Measurements from ENCODE around the gene CFAP251. TPM values are rescaled to one million over a fixed set of nuclear protein-coding genes. Genes with fewer than 3 reads are reported as not detected.

CFAP251 gene
- total RNA-seq, 1 donor from 2014 or later = 4.7 TPM

- no peak overlapping the region for H3K27ac ChIP-seq (ENCODE audit: low read depth, low read length)
- H3K4me1 Mint-ChIP-seq (ENCODE audit: low read depth, unreplicated experiment) = peaks cover 10% of the 10 kb centered on the region
- H3K9ac ChIP-seq (ENCODE audit: low read length) = no peak overlapping the region
- H3K4me3 ChIP-seq (ENCODE audit: insufficient read depth, low read depth, low read length) = no peak overlapping the region
- H3K27ac Mint-ChIP-seq (ENCODE audit: unreplicated experiment) = peak overlapping the region; percentile 26
- H2AFZ ChIP-seq (ENCODE audit: low read depth, low read length) = no peak overlapping the region
- H3K9me3 ChIP-seq (ENCODE audit: insufficient read depth, low read depth, low read length) = no peaks in the 10 kb centered on the region
- H3K27me3 ChIP-seq (ENCODE audit: insufficient read depth, low read length) = no peaks in the 10 kb centered on the region
- H3K4me1 ChIP-seq (ENCODE audit: insufficient read depth, low read length) = peaks cover 13% of the 10 kb centered on the region
- no peak overlapping the region for H3K4me2 ChIP-seq (ENCODE audit: low read length)
- peaks cover 3% of the 10 kb centered on the region for H3K9me3 Mint-ChIP-seq (ENCODE audit: unreplicated experiment)
- peaks cover 7% of the 10 kb centered on the region for H3K36me3 Mint-ChIP-seq (ENCODE audit: low read depth, unreplicated experiment)
- no peak for FAIRE-seq
- no peak overlapping the region for H3K4me3 Mint-ChIP-seq (ENCODE audit: unreplicated experiment)
- DNase-seq (ENCODE audit: low read depth) = no peak
- no peak for TF ChIP-seq EZH2 (IDR thresholded peaks at IDR 0.05; ENCODE audit: insufficient read depth, low read length)
- TF ChIP-seq CTCF (IDR thresholded peaks at IDR 0.05; ENCODE audit: insufficient read depth, low read depth, low read length) = peak; percentile 32
- H3K36me3 ChIP-seq (ENCODE audit: insufficient read depth, low read length) = peaks cover 18% of the 10 kb centered on the region
- no peaks in the 10 kb centered on the region for H3K27me3 Mint-ChIP-seq (ENCODE audit: low read depth, unreplicated experiment)
- peaks cover 4% of the 10 kb centered on the region for H4K20me1 ChIP-seq (ENCODE audit: insufficient read depth, low read length)
- peaks cover 3% of the 10 kb centered on the region for H3K79me2 ChIP-seq (ENCODE audit: insufficient read depth, low read length)
These were observed 1.7 kb upstream of the CFAP251 start for GRCh38 chr12:121916719-121917118.

GRCh38 chr12:121918679-121919038, 267 bp downstream of the CFAP251 start:
- FAIRE-seq (no peak), DNase-seq (ENCODE audit: low read depth) (no peak)
- Histone ChIP-seq H3K4me1 (ENCODE audit: insufficient read depth, low read length) (peaks cover 13% of the 10 kb centered on the region), H4K20me1 (ENCODE audit: insufficient read depth, low read length) (no peaks in the 10 kb centered on the region), H3K4me3 (ENCODE audit: insufficient read depth, low read depth, low read length) (peak overlapping the region; percentile 49), H3K27ac (ENCODE audit: low read depth, low read length) (peak overlapping the region; percentile 59), H3K4me2 (ENCODE audit: low read length) (peak overlapping the region; percentile 83), H2AFZ (ENCODE audit: low read depth, low read length) (peak overlapping the region; percentile 47), H3K9ac (ENCODE audit: low read length) (peak overlapping the region; percentile 78), H3K9me3 (ENCODE audit: insufficient read depth, low read depth, low read length) (no peaks in the 10 kb centered on the region), H3K36me3 (ENCODE audit: insufficient read depth, low read length) (peaks cover 16% of the 10 kb centered on the region), H3K27me3 (ENCODE audit: insufficient read depth, low read length) (no peaks in the 10 kb centered on the region), H3K79me2 (ENCODE audit: insufficient read depth, low read length) (peaks cover under 1% of the 10 kb centered on the region)
- Mint-ChIP-seq H3K27me3 (ENCODE audit: low read depth, unreplicated experiment) (no peaks in the 10 kb centered on the region), H3K27ac (ENCODE audit: unreplicated experiment) (no peak overlapping the region), H3K36me3 (ENCODE audit: low read depth, unreplicated experiment) (peaks cover 10% of the 10 kb centered on the region), H3K9me3 (ENCODE audit: unreplicated experiment) (peaks cover 4% of the 10 kb centered on the region), H3K4me1 (ENCODE audit: low read depth, unreplicated experiment) (peaks cover 10% of the 10 kb centered on the region), H3K4me3 (ENCODE audit: unreplicated experiment) (no peak overlapping the region)
- TF ChIP-seq EZH2 (IDR thresholded peaks at IDR 0.05; ENCODE audit: insufficient read depth, low read length) (no peak), CTCF (IDR thresholded peaks at IDR 0.05; ENCODE audit: insufficient read depth, low read depth, low read length) (no peak)

- Histone ChIP-seq H3K9me3 (ENCODE audit: insufficient read depth, low read depth, low read length) (no peaks in the 10 kb centered on the region), H3K27ac (ENCODE audit: low read depth, low read length) (no peak overlapping the region), H3K4me2 (ENCODE audit: low read length) (no peak overlapping the region), H2AFZ (ENCODE audit: low read depth, low read length) (no peak overlapping the region), H3K9ac (ENCODE audit: low read length) (no peak overlapping the region), H3K27me3 (ENCODE audit: insufficient read depth, low read length) (no peaks in the 10 kb centered on the region), H3K4me3 (ENCODE audit: insufficient read depth, low read depth, low read length) (no peak overlapping the region), H3K4me1 (ENCODE audit: insufficient read depth, low read length) (peaks cover 25% of the 10 kb centered on the region), H3K36me3 (ENCODE audit: insufficient read depth, low read length) (peaks cover 8% of the 10 kb centered on the region), H4K20me1 (ENCODE audit: insufficient read depth, low read length) (no peaks in the 10 kb centered on the region), H3K79me2 (ENCODE audit: insufficient read depth, low read length) (no peaks in the 10 kb centered on the region)
- H3K27me3 Mint-ChIP-seq (ENCODE audit: low read depth, unreplicated experiment) = no peaks in the 10 kb centered on the region
- no peak for TF ChIP-seq CTCF (IDR thresholded peaks at IDR 0.05; ENCODE audit: insufficient read depth, low read depth, low read length)
- TF ChIP-seq EZH2 (IDR thresholded peaks at IDR 0.05; ENCODE audit: insufficient read depth, low read length) = no peak
- no peak for FAIRE-seq
- H3K36me3 Mint-ChIP-seq (ENCODE audit: low read depth, unreplicated experiment) = peaks cover 13% of the 10 kb centered on the region
- no peak for DNase-seq (ENCODE audit: low read depth)
- no peak overlapping the region for H3K27ac Mint-ChIP-seq (ENCODE audit: unreplicated experiment)
- no peak overlapping the region for H3K4me3 Mint-ChIP-seq (ENCODE audit: unreplicated experiment)
- peaks cover 14% of the 10 kb centered on the region for H3K4me1 Mint-ChIP-seq (ENCODE audit: low read depth, unreplicated experiment)
- peaks cover 8% of the 10 kb centered on the region for H3K9me3 Mint-ChIP-seq (ENCODE audit: unreplicated experiment)
These were observed 2.7 kb downstream of the CFAP251 start for GRCh38 chr12:121921066-121921465.

All from astrocyte (in vitro differentiated cells and primary cell).